GM19372 (cell line): Measurements from ENCODE around the gene CX3CL1.

Experiments used
- ATAC-seq: cut with Tn5 transposase; IDR thresholded peaks from one replicate; pipeline ENCODE4 v1.9.1; 2021; ENCODE audit warnings: mild to moderate bottlenecking, low read depth, moderate library complexity; ENCODE audit not compliant: unreplicated experiment

Gene CX3CL1

DNA sequence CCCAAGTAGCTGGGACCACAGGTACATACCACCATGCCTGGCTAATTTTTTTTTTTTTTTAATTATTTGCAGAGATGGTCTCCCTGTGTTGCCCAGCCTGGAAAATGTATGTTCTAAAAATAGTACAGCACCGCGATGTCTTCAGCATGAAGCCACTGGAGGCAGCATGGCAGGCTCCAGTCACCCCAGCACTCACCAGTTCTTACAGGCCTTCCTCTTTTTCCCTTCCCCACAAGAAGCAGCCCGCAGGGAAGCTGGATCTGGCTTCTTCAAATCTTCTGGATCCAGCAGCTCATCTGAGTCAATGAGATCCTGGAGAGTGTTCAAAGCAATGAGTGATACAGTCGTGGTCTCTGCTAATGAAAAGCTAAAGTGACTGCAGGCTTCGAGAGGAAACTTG is 58.7 kb downstream of the CX3CL1 start:
- no peak for ATAC-seq

DNA sequence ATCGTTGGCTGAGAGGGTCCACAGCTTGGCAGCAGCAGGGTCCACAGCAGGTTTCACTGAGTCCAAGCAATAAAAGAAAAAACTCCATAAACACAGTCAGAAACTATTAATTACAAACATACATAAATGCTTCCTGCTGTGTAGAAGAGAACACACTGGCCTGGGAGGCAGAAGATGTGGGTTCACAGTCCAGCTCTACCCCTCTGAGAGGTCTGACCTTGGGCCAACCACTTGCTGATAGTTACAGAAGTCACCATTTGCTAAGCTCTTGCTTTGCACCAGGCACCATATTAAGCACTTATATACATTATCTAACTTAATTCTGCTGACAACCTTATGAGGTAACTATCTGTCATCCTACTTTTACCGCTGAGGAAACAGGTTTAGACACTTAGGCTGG is 60.2 kb downstream of the CX3CL1 start:
- ATAC-seq: no peak

DNA sequence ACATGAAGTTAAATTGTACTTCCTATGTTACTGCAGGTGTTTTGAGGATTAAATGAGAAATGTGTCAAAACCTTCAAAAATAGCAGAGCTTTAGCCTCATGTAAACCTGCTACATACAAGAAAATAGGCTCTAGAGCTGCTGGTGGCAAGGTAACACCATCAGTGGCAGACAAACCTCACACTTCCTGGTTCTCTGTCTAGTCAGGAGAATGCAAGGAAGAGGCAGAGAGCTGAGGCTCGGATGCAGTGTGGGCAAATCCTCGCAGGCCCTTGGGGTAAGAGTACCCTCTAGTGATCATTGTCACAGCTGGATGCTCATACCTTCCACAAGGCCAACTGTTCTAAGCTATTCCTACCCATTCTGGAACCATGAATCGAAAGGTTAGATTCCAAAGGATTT is 60.7 kb downstream of the CX3CL1 start:
- ATAC-seq: no peak

DNA sequence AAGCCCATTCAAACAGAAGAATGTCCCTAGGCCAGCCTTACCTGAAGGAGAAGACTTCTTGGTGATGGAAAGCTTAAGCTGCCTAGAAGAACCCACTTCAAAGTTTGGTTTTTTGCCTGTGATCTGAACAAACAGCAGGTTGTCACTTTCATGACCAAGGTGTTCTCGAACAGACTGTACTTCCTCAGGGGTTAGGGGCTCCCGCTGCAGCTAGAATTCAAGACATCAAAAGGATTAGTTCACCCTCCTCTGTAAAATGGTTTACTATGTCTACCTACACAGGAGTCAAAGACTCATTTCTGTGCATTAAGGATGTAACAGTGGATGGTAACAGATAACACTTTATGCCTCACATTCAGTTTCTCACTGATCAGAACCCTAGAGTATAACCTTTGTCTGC is 61.7 kb downstream of the CX3CL1 start:
- ATAC-seq: no peak
